Panc1 (cell line): ENCODE measurements around the gene GPR32. TPM values are rescaled to one million over a fixed set of nuclear protein-coding genes. Genes with fewer than 3 reads are reported as not detected.

Source experiments
- ATAC-seq: fragments of 200-7000 bp; cut with Tn5 transposase; 2 replicates; pipeline ENCODE4 v1.9.1; 2020; ENCODE audit warnings: mild to moderate bottlenecking, moderate library complexity
- BruUV-seq: library from RNA; stranded (reverse); fragments of 400-500 nt; replicated peaks from 2 replicates; lab custom pipeline; 2021; lab: Mats Ljungman, UMichigan
- CTCF ChIA-PET: fragments of 300-600 bp; sonication (Branson Sonifier 250); formaldehyde crosslinking; loops from one replicate; lab custom pipeline; 2022; ENCODE audit warnings: antibody characterized with exemption; lab: Charles Lee
- POLR2A ChIA-PET: fragments of 300-600 bp; sonication (Branson Sonifier 250); formaldehyde crosslinking; loops from one replicate; lab custom pipeline; 2022; ENCODE audit warnings: antibody characterized with exemption; lab: Charles Lee
- DNase-seq: peaks from one replicate; pipeline ENCODE4 v3.0.0-alpha.2; 2010; ENCODE audit warnings: low read depth, low spot score
- H3K27ac ChIP-seq: 2 replicates; pipeline ENCODE4 v1.5.1; 2011; ENCODE audit warnings: mild to moderate bottlenecking, low read length, inconsistent platforms
- H3K27me3 ChIP-seq: fragments of 200-500 bp; sonication (Bioruptor generic); 2 replicates; pipeline ENCODE4 v1.6.0; 2014; ENCODE audit warnings: low read length, inconsistent platforms; ENCODE audit not compliant: control insufficient read depth, insufficient read depth
- H3K36me3 ChIP-seq: fragments of 200-500 bp; sonication (Bioruptor generic); 2 replicates; pipeline ENCODE4 v1.5.1; 2014; ENCODE audit warnings: inconsistent platforms, mild to moderate bottlenecking, low read length, moderate library complexity; ENCODE audit not compliant: control insufficient read depth, insufficient read depth
- H3K4me1 ChIP-seq: 2 replicates; pipeline ENCODE4 v1.5.1; 2011; ENCODE audit warnings: inconsistent platforms, mild to moderate bottlenecking, low read length, moderate library complexity; ENCODE audit not compliant: control insufficient read depth, insufficient read depth
- H3K4me3 ChIP-seq, 2 experiments: 2 replicates each; pipeline ENCODE4 v1.5.1; 2011 to 2012; ENCODE audit warnings: low read depth in 2 of 2, low read length in 2 of 2, mild to moderate bottlenecking in 2 of 2, inconsistent platforms in 1 of 2, moderate library complexity in 1 of 2
- H3K9me3 ChIP-seq: fragments of 200-500 bp; sonication (Bioruptor generic); 2 replicates; pipeline ENCODE4 v1.5.1; 2014; ENCODE audit warnings: low read depth, mild to moderate bottlenecking, inconsistent platforms, low read length, moderate library complexity; ENCODE audit not compliant: control insufficient read depth, insufficient read depth
- CTCF ChIP-seq: fragments of 450-650 bp; IDR thresholded peaks from 2 replicates; pipeline ENCODE4 v1.5.1; 2017; ENCODE audit warnings: mild to moderate bottlenecking
- POLR2AphosphoS5 ChIP-seq: IDR thresholded peaks from 2 replicates; pipeline ENCODE4 v1.6.1; 2012; ENCODE audit warnings: mild to moderate bottlenecking, low read depth, low read length, moderate library complexity
- REST ChIP-seq, 2 experiments: IDR thresholded peaks; 2 replicates each; pipeline ENCODE4 v1.6.1; 2011 to 2012; ENCODE audit warnings: low read depth in 2 of 2, control low read depth in 1 of 2, low read length in 1 of 2, mild to moderate bottlenecking in 1 of 2, moderate library complexity in 1 of 2; ENCODE audit not compliant: insufficient read depth in 1 of 2
- SIN3A ChIP-seq: IDR thresholded peaks from 2 replicates; pipeline ENCODE4 v1.6.1; 2012; ENCODE audit warnings: low read depth, mild to moderate bottlenecking, low read length, moderate library complexity, borderline replicate concordance; ENCODE audit not compliant: insufficient read depth
- TCF7L2 ChIP-seq: IDR thresholded peaks from 2 replicates; pipeline ENCODE4 v1.6.1; 2011; ENCODE audit warnings: mild to moderate bottlenecking, low read depth, low read length, inconsistent platforms
- in situ Hi-C: cut with HindIII; loops from 2 replicates; pipeline ENCODE4 v1.10.0; 2016; ENCODE audit warnings: low sequenced_read_pairs, low pct_unique_long_range_greater_than_20kb
- intact Hi-C: fragments of 100-400 bp; cut with micrococcal nuclease; formaldehyde crosslinking; loops from one replicate; pipeline ENCODE4 v1.10.0; 2022; ENCODE audit not compliant: unreplicated experiment
- total RNA-seq: library from RNA; stranded (reverse); gene quantifications from one replicate; pipeline ENCODE4 v1.2.1, GENCODE V29; 2021; ENCODE audit not compliant: unreplicated experiment

GPR32 gene
- total RNA-seq, 1 experiment from 2014 or later: not detected

- no peaks in the 10 kb centered on the region for H3K36me3 ChIP-seq
- no peaks in the 10 kb centered on the region for H3K9me3 ChIP-seq
- ATAC-seq: no peak
- H3K4me1 ChIP-seq: no peaks in the 10 kb centered on the region
- intact Hi-C loops (no loop called here), in situ Hi-C loops (no loop called here)
- CTCF ChIA-PET: no interaction called here
- POLR2A ChIA-PET: no interaction called here
- no peak for DNase-seq
- H3K27ac ChIP-seq: no peak overlapping the region
- H3K4me3 ChIP-seq: no peak overlapping the region
- TF ChIP-seq CTCF: no peak
- no peak for TF ChIP-seq SIN3A
- TF ChIP-seq REST (IDR thresholded peaks at IDR 0.05; ENCODE audit: insufficient read depth in 1 of 2, low read depth in 2 of 2, low read length in 1 of 2): no peak
- TF ChIP-seq POLR2AphosphoS5: no peak
- TF ChIP-seq TCF7L2: no peak
- no TSS peak for BruUV-seq
- peaks cover 2% of the 10 kb centered on the region; the same call in 1 of the 2 replicates for H3K27me3 ChIP-seq
Measured at GRCh38 chr19:50735869-50736268, 34.4 kb upstream of the GPR32 start.

GRCh38 chr19:50736338-50736737, 33.9 kb upstream of the GPR32 start:
- ChIA-PET CTCF (no interaction called here), POLR2A (no interaction called here)
- in situ Hi-C loops (no loop called here), intact Hi-C loops (no loop called here)
- ATAC-seq (no peak), DNase-seq (no peak)
- Histone ChIP-seq H3K27me3 (peaks cover 2% of the 10 kb centered on the region; the same call in 1 of the 2 replicates), H3K27ac (no peak overlapping the region), H3K4me3 (no peak overlapping the region), H3K36me3 (no peaks in the 10 kb centered on the region), H3K9me3 (no peaks in the 10 kb centered on the region), H3K4me1 (no peaks in the 10 kb centered on the region)
- no TSS peak for BruUV-seq
- TF ChIP-seq SIN3A: no peak

GRCh38 chr19:50739132-50739913, 30.9 kb upstream of the GPR32 start:
- no peaks in the 10 kb centered on the region for H3K36me3 ChIP-seq
- ATAC-seq (no peak), DNase-seq (no peak)
- no TSS peak for BruUV-seq
- H3K27me3 ChIP-seq: peaks cover 2% of the 10 kb centered on the region; the same call in 1 of the 2 replicates
- H3K4me1 ChIP-seq: no peaks in the 10 kb centered on the region
- H3K27ac ChIP-seq: no peak overlapping the region
- ChIA-PET POLR2A (no interaction called here), CTCF (no interaction called here)
- no peak for TF ChIP-seq TCF7L2
- TF ChIP-seq CTCF: no peak
- TF ChIP-seq POLR2AphosphoS5: no peak
- in situ Hi-C loops (no loop called here), intact Hi-C loops (no loop called here)
- no peak overlapping the region for H3K4me3 ChIP-seq
- H3K9me3 ChIP-seq: no peaks in the 10 kb centered on the region
